ENCODE measurements around the gene SLCO3A1.

SLCO3A1 gene

DNA sequence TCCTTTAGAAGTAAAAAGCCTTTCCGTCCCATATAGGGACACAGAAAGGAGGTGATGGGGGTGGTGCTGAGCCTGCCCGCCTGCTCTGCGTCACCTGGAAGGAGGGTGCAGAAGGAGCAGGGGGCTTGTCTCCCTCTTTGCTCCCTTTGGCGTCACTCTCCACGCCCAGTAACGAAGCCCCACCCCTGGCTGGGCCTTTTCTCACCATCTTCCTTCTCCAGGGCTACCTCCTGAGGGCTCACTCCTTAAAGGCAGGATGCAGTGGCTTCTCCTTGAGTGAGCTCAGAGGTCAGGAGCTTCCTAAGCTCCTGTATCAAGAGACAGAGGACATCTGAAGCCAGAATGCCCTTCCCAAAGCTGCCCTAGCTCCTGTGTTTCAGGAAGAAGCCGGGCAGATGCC, 31.5 kb downstream of the SLCO3A1 start:
- no peak for DNase-seq

DNA sequence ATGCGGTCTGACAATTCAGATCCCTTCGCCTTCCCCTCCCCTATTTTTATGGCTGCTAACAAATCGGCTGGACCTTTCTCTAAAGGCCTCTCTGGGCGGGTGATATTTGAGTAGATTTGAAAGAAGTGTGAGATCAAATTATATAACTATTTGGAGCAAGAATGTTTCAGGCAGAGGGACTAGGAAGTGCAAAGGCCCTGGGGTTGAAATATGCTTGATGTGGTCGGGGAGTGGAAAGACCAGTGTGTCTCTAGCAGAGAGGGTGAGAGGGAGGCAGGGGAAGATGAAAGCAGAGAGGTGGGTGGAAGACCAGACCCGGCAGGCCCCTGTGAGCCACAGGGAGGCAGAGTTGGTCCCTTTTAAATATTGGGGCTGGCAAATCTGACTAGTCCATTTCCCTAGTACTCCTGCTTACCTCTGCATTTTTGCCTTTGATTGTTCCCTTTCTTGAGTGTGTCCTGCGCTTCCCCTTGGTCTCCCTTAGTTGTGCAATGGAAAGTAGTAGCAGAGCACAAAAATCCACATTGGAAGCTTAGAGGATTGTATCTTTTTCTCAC, 32.3 kb downstream of the SLCO3A1 start:
- DNase-seq = peak in 1 of 2 experiments; percentile 17

DNA sequence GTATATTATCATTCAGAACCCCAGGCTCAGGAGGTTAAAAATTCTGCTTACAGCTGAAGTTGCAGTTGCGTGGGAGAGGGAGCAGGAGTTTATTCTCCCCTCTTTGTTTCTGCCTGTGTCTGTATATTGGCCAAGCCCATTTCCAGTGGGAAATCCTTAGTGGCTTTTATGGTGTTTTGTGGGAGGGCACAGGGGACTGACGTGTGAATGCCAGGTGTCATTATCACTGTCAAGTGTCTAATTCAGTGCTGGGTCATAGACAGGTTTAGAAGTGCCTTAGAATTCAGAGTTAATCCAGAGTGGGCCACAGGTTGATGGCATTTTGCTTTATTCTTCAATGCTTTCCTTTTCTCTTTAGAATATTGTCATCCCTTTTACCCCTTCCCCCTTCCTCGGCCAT, 33.4 kb downstream of the SLCO3A1 start:
- DNase-seq = no peak

DNA sequence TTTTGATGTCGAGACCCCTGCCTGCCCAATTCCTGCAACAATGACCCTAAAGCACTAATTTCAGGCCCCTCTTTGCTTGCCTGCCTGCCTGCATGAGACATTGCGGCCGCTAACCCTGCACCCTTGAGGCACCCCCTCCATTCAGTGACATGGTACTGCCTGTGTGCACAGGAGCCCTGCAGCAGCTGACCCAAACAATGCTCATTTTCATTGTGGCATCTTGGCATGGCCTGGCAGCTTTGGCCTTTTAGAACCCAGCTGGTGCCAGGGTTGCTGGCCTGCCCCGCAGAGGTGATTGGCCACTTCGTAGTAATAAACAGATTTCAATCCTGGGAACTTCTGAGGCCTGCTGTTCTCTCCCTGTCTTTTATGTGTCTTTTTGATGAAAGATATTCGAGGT, 33.8 kb downstream of the SLCO3A1 start:
- no peak for DNase-seq

DNA sequence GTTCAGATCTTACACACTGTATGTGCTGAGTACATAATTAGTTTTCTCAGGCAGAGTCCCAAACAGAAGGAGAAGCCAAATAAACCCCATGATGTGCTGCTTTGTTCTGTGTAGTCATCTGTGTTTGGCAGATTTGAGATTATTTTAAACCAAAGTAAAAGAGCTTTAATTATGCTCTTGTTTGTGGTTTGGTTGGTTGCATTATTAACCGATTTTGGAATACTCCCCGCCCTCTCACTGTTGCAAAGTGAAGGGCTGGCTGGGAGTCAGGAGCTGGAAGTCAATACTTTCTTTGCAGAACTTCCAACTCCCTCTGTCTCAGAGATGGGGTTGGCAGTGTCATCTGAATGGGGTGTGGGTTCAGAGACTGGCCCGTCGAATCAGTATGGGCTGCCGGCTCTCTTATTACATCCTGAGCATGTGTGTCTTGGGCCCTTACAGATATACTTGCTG, 34.4 kb downstream of the SLCO3A1 start:
- no peak for DNase-seq

DNA sequence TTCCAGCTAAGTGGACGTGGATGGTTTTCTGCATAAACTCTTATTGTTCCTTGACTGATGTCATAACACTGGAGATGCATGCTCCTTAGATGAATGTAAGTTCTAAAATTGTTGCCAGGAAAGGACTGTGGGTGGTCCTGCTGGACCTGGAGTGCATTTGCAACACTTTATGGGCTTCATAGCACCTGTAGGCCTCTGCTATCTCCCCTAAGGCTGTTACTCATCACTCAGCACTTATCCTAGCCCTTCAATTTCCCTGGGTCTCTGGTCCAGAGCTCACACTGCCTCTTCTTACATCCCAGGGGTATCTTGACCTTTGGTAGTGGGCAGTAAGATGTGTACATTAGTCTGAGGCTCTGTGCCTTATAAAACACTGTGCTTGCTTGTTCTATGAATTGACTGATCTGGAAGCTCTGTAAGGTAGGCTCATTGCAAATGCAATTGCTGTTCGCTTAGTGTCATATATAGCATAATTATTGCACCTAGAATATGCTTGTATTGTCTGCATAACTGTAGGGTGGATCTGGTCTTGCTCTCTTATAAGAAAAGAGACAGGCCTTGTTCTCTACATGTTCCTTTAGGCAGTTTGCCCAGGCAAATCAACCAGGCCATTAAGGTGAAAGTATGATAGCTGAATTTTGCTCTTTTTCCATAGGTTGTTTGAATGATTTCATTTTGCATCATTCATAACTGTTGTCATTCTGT, 35.8 kb downstream of the SLCO3A1 start:
- DNase-seq = no peak

DNA sequence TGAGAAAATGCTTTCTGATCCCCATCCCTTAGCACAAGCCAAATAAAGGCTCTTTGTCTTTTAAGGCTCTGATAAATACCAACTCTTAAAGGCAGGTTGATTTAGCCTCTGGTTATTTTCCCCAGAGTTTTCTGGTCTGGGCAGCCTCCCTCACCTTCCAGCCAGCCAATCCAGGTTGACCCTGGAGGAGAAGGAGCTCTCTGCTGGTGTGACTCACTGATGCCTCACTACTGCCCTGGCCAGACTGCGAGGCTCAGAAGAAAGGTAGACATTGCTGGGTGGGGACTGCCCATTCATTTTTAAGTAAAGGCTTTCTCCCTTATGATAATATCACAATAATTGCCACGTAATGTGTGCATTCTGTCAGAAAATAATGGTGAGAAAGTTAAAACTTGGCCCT, 37.1 kb downstream of the SLCO3A1 start:
- DNase-seq = no peak

DNA sequence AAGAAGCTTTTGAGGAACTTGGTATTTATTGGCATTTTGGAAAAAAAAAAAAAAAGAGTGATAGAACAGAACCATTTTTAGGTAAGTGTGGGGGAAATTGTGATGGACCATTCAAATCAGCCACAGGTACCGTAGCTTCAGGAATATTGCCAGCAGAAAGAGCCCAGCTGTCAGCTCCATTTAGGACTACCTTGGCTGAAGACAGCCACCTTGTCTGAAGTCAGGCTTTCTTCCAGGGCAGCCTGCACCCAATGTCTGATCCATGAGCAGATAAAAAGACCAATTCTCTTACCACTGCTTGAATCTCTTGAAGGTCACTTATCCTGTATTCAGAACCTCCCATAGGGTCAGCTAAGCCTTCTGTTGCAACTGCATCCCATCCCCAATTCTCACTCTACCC, 37.6 kb downstream of the SLCO3A1 start:
- no peak for DNase-seq

DNA sequence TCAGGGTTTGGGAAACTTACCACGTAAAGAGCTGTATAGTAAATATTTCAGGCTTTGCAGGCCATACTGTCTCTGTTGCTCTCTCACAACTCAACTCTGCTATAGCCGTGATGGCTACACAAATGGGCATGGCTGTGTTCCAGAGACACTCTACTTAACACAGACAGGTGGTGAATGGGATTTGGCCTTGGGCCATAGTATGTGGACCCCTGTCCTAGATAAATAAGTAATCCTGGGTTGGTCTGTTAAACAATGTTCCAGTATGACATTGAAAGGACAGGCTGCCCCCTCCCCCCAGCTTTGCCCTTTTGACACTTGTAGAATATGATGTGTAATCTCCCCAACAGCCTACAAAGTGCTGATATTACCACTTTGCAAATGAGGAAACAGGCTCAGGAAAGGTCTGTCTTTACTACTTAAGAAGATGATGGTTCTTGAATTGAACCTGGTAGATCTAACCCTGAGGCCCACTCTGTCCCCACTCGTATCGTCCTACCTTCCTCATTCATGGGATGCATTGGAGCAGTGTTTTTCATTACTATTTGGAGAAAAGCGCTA, 38.4 kb downstream of the SLCO3A1 start:
- DNase-seq = no peak

DNA sequence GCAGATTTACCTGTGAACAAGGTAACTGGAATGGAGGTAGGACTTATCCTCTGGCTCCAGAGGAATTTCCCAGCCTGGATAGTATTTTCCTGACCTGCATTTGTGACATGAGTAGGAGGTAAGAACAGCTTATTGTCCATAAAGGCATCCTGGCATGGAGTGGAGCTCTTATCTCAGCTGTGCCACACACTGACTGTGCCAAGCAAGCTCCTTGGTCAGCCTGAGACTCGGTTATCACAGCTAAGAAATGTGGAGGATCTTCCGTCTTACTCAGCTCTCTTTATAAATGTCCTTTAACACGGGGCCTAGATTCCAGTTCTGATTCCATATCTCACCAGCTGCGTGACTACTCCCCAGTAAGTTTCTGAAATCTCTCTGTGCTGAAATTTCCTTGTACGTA, 38.9 kb downstream of the SLCO3A1 start:
- DNase-seq = no peak

DNA sequence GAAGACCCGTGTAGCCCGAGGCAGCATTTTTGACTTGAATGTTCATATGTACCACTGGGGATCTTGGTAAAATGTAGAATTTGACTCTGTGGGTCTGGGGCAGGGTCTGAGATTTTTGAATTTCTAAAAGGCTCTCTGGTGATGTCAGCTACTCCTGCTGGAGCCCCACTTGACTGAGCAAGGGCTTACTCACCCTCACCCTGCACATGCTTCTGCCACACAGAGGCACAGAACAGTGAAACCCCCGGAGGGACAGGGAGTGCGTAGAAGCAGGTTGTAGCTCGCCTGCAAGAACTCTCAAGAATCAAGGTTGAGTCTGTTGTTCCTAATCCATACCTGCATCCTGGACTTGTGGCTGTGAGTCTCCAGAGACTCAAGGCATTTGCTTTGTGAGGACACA, 41.1 kb downstream of the SLCO3A1 start:
- no peak for DNase-seq

DNA sequence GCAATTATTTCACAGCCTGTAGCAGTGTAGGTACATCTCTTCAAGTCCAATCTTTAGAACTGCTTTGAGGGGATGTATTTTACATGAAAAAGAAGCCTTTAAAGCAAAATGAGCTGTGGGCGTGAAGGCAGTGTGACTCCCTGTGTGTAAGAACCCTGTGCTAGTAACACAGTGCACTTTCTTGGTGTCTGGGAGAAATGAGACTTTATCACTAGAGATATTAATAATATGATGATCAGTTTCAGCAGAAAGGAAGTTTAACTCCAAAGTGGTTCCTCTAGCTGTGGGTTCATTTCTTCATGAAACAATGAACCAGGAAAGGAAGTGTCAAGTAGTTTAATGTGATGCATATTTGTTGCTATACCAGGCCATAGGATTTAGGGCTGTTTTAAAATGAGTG, 41.5 kb downstream of the SLCO3A1 start:
- no peak for DNase-seq

DNA sequence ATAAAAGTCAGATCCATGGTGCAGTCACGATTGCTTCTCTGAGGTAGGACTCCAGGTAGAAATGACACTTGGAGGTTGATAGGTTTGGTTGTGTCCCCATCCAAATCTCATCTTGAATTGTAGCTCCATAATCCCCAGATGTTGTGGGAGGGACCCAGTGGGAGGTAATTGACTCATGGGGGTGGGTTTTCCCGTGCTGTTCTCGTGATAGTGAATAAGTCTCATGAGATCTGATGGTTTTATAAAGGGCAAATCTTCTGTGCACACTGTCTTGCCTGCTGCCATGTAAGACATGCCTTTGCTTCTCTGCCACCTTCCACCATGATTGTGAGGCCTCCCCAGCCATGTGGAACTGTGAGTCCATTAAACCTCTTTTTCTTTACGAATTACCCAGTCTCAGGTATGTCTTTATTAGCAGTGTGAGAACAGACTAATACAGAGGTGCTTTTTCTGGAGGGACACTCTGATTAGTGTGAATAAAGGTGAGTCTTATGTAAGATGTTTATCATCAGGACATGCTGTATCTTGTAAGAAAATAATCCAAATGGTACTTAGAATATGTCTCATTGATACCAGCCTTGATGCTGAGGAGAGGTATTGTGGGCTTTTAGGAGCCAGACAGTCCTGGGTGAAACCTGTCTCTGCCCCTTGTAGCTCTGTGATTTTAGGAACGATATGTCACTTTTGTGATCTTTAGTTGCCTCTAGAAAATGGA, 43.0 kb downstream of the SLCO3A1 start:
- DNase-seq = no peak

DNA sequence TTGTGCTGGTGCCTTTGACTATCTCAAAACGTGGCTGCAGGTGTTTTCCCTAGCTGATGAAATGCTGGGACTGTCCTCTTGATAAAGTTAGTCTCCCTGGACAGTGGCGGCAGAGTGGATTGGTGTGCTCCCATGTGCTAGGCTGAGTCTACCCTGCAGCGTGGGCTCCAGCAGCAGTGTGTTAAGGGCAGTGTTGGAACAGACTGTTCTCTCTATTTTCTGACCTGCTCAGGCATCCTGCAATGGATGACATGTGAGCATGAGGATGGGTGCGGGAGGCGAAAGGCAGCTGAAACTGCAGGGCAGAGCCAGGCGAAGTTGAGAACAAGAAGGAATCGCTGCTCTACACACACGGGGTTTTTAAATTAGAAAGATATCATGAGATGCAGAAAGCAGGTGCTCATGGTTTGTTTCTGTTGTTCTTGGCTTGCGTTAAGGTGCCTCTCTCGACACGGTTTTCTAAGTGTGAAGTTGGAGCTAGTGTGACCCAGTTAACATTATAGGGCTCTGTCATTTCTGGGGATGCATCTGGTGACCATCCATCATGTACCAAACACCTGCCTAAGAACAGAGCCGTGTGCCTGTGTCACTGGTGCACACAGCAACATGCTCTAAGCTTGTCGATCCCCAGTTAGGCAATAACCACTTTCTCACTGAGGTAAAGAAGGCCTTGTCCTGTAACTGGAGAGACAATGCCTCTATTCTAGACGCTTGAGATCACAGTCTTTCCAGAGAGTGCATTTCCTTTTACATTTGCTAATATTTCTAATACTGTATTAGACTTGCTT, 44.3 kb downstream of the SLCO3A1 start:
- DNase-seq = no peak

DNA sequence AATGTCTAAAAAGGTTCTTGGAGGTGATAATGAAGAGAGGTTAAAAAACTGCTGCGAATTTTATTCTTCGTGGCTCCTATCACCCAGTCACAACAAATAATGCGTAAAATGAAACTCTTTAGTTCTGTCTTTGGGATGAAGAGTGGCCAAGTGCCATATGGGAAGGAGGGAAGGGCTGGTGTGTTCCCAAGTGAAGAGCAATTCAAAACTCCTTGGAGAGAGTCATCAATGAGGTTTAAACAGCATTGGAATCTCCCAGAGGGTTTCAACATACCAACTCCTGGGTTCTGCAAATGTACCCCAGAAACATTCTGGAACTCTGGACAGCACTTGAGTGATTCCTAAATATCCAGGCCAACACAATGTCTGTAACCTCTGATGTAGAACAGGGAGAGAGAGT, 45.3 kb downstream of the SLCO3A1 start:
- no peak for DNase-seq

DNA sequence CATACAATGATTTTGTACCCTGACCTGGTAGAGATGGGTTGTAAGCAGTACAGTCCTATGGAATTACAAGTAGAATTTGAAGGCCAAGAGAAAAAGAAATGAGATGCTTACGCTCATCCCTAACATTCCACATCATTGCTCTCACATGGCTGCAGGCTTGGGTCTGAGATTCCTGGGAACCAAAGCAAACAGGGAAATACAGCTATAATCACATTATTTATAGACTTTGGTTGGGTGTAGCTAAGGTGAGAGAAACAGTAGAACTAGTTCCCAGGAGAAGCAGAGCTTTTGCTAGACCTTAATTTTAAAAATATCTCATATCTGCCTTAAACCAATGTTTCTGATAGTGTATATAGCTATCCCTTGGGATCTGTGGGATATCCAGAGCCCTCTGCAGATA, 51.4 kb downstream of the SLCO3A1 start:
- no peak for DNase-seq

DNA sequence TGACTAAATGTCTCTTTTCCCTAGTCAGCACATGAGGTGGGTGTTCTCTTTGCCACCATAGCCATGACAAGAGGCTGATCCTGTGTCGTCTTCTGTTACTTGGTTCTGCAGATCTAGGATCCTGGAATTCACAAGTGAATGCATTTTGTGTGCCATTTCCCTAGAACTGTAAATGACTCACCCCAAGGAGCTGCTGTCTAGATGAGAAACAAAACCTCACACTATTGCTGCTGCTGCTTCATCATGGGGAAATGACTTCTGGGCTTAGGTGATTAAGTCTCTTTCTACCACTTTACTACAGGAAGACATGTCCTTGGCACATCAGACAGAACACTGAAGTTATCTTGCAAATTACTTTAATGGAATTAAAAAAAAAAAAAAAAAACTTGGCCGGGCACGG, 54.9 kb downstream of the SLCO3A1 start:
- DNase-seq = no peak

DNA sequence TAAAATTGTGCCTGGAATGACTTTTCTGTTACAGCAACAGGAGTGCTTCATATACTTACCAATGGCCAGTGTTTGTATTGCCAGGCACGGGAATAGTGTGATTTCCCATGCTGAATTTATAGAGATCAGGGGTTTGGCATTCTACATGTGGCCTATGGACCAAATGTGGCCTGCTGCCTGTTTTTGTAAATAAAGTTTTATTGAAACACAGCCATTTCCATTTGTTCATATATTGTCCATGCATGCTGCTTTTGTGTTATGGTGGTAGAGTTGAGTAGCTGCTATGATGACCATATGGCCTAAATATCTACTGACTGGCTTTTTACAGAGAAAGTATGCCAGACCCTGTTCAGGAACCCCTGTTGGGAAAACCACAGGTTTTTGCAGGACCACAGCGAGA, 55.6 kb downstream of the SLCO3A1 start:
- no peak for DNase-seq

DNA sequence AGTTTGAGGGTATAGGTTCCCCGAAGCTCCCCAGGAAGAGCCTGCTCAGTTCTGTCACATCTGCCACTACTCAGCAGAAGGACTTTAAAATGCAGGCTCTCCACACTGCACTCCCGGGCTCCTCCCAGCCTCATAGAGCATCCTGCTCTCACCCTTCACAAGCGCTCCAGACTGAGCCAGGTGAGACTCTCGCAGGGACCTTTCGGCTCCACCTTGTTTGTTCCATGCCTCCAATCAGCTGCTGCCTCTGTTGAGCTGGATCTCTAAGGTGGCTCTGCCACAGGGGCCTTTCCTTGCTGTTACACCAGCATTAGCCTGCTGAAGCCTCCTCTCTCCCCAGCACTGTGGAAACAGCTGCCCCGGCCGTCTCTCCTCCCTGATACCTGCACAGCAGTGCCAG, 56.1 kb downstream of the SLCO3A1 start:
- no peak for DNase-seq

DNA sequence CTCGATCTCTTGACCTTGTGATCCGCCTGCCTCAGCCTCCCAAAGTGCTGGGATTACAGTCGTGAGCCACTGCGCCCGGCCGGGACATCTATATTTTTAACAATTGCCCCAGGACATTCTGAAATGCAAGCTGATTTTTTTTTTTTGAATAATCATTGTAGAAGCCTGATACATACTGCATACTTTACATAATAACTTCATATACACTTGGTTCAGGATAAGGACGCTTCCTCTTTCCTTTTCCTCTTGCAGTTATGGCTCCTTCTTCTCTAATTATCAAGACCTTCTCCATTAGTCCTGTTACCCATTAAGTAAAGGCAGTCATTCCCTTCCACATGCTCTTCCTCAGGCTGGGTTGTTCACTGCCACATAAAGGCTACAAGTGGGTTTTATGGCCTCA, 58.3 kb downstream of the SLCO3A1 start:
- DNase-seq = no peak

DNA sequence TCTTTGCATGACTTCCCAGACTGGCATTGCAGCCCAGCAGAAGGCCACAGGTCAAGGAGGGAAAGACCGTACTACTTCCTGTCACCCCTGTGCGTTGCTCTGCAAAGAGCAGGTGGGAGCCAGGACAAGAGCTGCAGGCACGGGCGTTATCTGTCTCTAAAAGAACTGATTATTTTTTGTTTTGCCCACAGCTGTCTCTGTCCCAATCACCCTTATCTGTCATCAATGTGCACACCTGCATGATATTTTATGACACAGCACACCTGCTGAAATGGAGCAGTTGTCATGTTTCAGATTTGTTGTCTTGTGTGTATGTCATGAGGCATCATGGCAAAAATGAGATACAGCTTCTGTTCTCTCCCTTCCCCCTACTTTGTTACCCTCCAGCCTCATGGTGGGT, 58.8 kb downstream of the SLCO3A1 start:
- no peak for DNase-seq

DNA sequence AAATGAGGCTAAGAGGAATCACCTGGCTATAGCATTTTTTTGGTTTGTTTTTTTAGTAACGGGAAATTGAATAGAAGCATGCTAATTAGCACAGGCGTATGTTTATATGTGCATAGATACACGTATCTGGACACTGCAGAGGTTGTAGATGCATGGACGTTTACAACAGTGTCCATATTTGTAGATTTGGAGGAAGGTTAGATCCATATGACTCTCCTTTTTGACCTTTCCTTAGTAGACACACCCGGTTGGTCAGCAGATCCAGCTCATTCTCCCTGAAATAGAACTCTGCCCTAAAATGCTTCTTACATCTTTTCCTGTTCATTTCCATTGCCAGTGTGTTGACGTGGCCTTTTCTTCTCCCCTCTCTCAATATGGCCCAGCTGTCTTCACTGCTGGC, 60.1 kb downstream of the SLCO3A1 start:
- no peak for DNase-seq

DNA sequence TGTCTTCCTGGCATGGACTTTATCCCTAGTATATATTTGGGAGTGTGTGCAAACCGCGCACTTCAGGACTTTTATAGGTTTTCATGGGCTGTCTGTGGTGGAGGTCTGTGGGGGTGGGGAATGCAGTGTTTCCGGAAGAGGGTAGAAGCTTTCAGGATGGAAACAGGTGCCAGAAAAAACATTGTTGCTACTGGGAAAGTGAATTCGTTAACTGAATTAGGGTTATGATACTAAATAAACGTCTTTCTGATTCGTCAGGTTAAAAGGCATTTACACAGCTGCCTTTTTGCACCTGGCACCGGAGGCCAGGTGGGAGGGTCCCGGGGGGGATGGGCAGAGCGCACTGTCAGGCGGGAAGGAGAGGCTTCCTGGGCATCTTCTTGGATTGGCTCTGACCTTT, 62.1 kb downstream of the SLCO3A1 start:
- DNase-seq = no peak

Data from stimulated activated CD4-positive, alpha-beta T cell treated with anti-CD3 and anti-CD28 coated beads, Interleukin-4, amount 100 ng/mL, for 4 hours (primary cell).